Loucy (cell line): ENCODE data around the gene NOL4L.

Experiments used
- CTCF ChIP-seq: fragments of 200-600 bp; sonication (generic); conservative IDR thresholded peaks from 2 replicates; pipeline ENCODE4 v1.5.1; 2014; ENCODE audit warnings: mild to moderate bottlenecking, antibody characterized with exemption, low read length
- EZH2phosphoT487 ChIP-seq: fragments of 200-600 bp; IDR thresholded peaks from 2 replicates; pipeline ENCODE4 v1.6.1; 2018; ENCODE audit warnings: antibody characterized with exemption, mild to moderate bottlenecking, moderate library complexity, borderline replicate concordance

DNA sequence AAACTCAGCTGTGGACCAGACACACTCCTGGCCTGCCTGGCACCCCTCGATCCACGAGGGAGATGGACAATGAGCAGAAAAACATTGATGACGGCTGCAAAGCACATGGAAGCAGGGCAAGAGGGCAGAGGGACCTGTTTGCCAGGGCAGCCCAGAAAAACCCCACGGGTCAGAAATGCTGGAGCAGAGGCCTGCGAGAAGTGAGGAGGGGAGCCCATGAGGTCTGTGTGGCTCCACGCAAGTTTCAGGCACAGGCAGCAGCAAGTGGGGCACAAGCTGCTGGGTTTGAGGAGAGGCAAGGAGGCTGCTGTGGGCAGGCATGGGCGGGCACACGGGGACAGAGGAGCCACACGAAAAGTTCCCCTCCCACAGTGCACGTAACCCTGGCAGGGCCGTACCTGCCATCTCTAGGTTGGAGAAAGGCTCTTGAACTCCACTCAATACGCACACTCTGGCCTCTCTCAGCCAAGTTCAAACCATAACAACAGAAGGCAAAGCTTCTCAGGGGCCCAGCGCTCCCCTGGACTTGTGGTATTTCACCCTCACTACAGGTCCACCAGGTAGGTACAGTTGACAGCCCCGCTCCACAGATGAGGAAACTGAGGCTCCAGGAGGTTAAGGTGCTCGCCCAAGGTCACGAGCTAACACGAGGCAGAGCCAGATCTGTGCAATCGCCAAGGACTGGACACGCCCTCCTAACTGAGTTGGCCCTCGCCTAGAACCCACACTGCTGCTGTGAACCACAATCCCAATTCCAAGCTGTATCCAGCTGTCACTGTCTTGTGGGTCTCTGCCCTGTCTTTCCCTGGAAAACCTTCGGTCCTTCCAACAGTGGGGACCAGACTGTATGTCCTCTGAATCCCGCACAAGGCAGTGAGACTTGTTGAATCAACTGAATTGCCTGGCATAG is 108.2 kb downstream of the NOL4L start:
- no peak for TF ChIP-seq CTCF
- TF ChIP-seq EZH2phosphoT487, result no peak
